Upper lobe of left lung (tissue), 6 donors: ENCODE data around the gene GTF2A1. TPM values are rescaled to one million over a fixed set of nuclear protein-coding genes. Genes with fewer than 3 reads are reported as not detected.

Experiments
- ATAC-seq, 2 donors: fragments of 200-7000 bp; cut with Tn5 transposase; one replicate each; pipeline ENCODE4 v1.9.1; 2022; ENCODE audit warnings: mild to moderate bottlenecking in 2 of 2, moderate library complexity in 2 of 2; ENCODE audit not compliant: low FRiP score in 2 of 2
- DNase-seq, 2 donors: peaks; one replicate each; pipeline ENCODE4 v3.0.0-alpha.2; 2019 to 2020
- H3K27ac ChIP-seq, 4 donors: fragments of 200-600 bp; sonication (generic); one replicate each; pipeline ENCODE4 v1.5.1; 2016 to 2019
- H3K27me3 ChIP-seq, 4 donors: fragments of 200-600 bp; sonication (generic); one replicate each; pipeline ENCODE4 v1.5.1; 2017 to 2019
- H3K36me3 ChIP-seq, 4 donors: fragments of 200-600 bp; sonication (generic); one replicate each; pipeline ENCODE4 v1.5.1; 2016 to 2019
- H3K4me1 ChIP-seq, 4 donors: fragments of 200-600 bp; sonication (generic); one replicate each; pipeline ENCODE4 v1.5.1; 2018 to 2019
- H3K4me3 ChIP-seq, 4 donors: fragments of 200-600 bp; sonication (generic); one replicate each; pipeline ENCODE4 v1.5.1; 2017 to 2019; ENCODE audit warnings: mild to moderate bottlenecking in 2 of 4, moderate library complexity in 1 of 4
- H3K9me3 ChIP-seq, 4 donors: fragments of 200-600 bp; sonication (generic); one replicate each; pipeline ENCODE4 v1.5.1; 2018 to 2019
- CTCF ChIP-seq, 6 experiments: fragments of 450-650 bp in 4 of 6; fragments of 200-600 bp in 2 of 6; sonication (generic) in 2 of 6; IDR thresholded peaks; one replicate each; pipeline ENCODE4 v1.5.1; 2016 to 2019; ENCODE audit warnings: antibody characterized with exemption in 6 of 6
- EP300 ChIP-seq, 4 donors: sonication (generic); formaldehyde crosslinking; IDR thresholded peaks; one replicate each; pipeline ENCODE4 v1.5.1; 2017; ENCODE audit warnings: antibody characterized with exemption in 4 of 4, control low read depth in 2 of 4
- POLR2A ChIP-seq, 4 donors: fragments of 450-650 bp; IDR thresholded peaks; one replicate each; pipeline ENCODE4 v1.5.1; 2016 to 2017; ENCODE audit warnings: antibody characterized with exemption in 4 of 4, mild to moderate bottlenecking in 2 of 4
- POLR2AphosphoS5 ChIP-seq, 2 donors: sonication (generic); formaldehyde crosslinking; IDR thresholded peaks; one replicate each; pipeline ENCODE4 v1.5.1; 2017; ENCODE audit warnings: antibody characterized with exemption in 2 of 2
- WGBS, 2 donors: methylation state at CpG; one replicate each; pipeline ENCODE4 v1.1.5; 2017 to 2018; 5-methylcytosine and 5-hydroxymethylcytosine counted together
- total RNA-seq, 6 donors: library from RNA; depleted of rRNA in 4 of 6; stranded (reverse); fragments of >200 nt in 4 of 6; gene quantifications; one replicate each; pipeline versions ENCODE4 v1.1.0 to v1.2.1, GENCODE V29; 2016 to 2021
- donor health status: DM: no; HTN: no; CAD: no; lungs with moderate emphysema.
- donor health status: DM: no; HTN: yes; CAD: no; lungs with severe emphysema.

The GTF2A1 gene
- total RNA-seq, 6 donors from 2014 or later: 17.2 to 31.6 (median 23.7) TPM

- WGBS, 2 donors: 88 to 94% methylated on average over 5 of the region's 5 CpGs
- peaks cover 0 to 65% (median 12%) of the 10 kb centered on the region in 4 donors for H3K36me3 ChIP-seq
These were observed 32.8 kb downstream of the GTF2A1 start for GRCh38 chr14:81187832-81188522.

GRCh38 chr14:81179631-81180030, 41.1 kb downstream of the GTF2A1 start:
- H3K36me3 ChIP-seq: peaks cover 0 to 3% (median 0%) of the 10 kb centered on the region in 4 donors
- TF ChIP-seq CTCF (IDR thresholded peaks at IDR 0.05) (no peak), POLR2AphosphoS5 (IDR thresholded peaks at IDR 0.05) (no peak), POLR2A (IDR thresholded peaks at IDR 0.05) (no peak), EP300 (IDR thresholded peaks at IDR 0.05) (no peak)
- H3K4me3 ChIP-seq: no peak overlapping the region
- ATAC-seq: no peak
- no peaks in the 10 kb centered on the region for H3K27me3 ChIP-seq
- WGBS, 2 donors: 78 to 87% methylated on average over 2 of the region's 2 CpGs
- DNase-seq: no peak
- peaks cover 14 to 27% (median 21%) of the 10 kb centered on the region in 4 donors for H3K4me1 ChIP-seq
- no peaks in the 10 kb centered on the region for H3K9me3 ChIP-seq
- no peak overlapping the region for H3K27ac ChIP-seq

More at GRCh38 chr14:81187832-81188522, 32.8 kb downstream of the GTF2A1 start:
- Histone ChIP-seq H3K4me3 (no peak overlapping the region), H3K4me1 (peaks cover 0 to 6% (median 2%) of the 10 kb centered on the region in 4 donors), H3K27me3 (no peaks in the 10 kb centered on the region), H3K9me3 (no peaks in the 10 kb centered on the region), H3K27ac (no peak overlapping the region)
- DNase-seq (no peak), ATAC-seq (no peak)
- TF ChIP-seq CTCF (IDR thresholded peaks at IDR 0.05) (no peak), POLR2AphosphoS5 (IDR thresholded peaks at IDR 0.05) (no peak), EP300 (IDR thresholded peaks at IDR 0.05) (no peak), POLR2A (IDR thresholded peaks at IDR 0.05) (no peak)

GRCh38 chr14:81178063-81178462, 42.7 kb downstream of the GTF2A1 start:
- H3K4me3 ChIP-seq: peak overlapping the region in 1 of 4 donors; percentile 27

GRCh38 chr14:81177225-81177624, 43.5 kb downstream of the GTF2A1 start:
- WGBS, 2 donors: 48 to 50% methylated on average over 1 of the region's 1 CpG
- Histone ChIP-seq H3K9me3 (no peaks in the 10 kb centered on the region), H3K4me3 (peak overlapping the region in 2 of 4 donors; percentile 21 to 27), H3K27ac (peak overlapping the region; percentile 29 to 68 (median 46)), H3K27me3 (no peaks in the 10 kb centered on the region), H3K4me1 (peaks cover 13 to 19% (median 16%) of the 10 kb centered on the region in 4 donors), H3K36me3 (no peaks in the 10 kb centered on the region)
- TF ChIP-seq POLR2AphosphoS5 (IDR thresholded peaks at IDR 0.05): no peak
- TF ChIP-seq EP300 (IDR thresholded peaks at IDR 0.05): no peak
- TF ChIP-seq POLR2A (IDR thresholded peaks at IDR 0.05): no peak
- no peak for TF ChIP-seq CTCF (IDR thresholded peaks at IDR 0.05)
- DNase-seq: no peak
- no peak for ATAC-seq

More at GRCh38 chr14:81178063-81178462, 42.7 kb downstream of the GTF2A1 start:
- Histone ChIP-seq H3K9me3 (no peaks in the 10 kb centered on the region), H3K36me3 (no peaks in the 10 kb centered on the region), H3K27ac (peak overlapping the region; percentile 29 to 68 (median 46)), H3K27me3 (no peaks in the 10 kb centered on the region), H3K4me1 (peaks cover 14 to 22% (median 20%) of the 10 kb centered on the region in 4 donors)
- TF ChIP-seq POLR2AphosphoS5 (IDR thresholded peaks at IDR 0.05): no peak
- TF ChIP-seq POLR2A (IDR thresholded peaks at IDR 0.05): no peak
- TF ChIP-seq CTCF (IDR thresholded peaks at IDR 0.05): no peak
- no peak for TF ChIP-seq EP300 (IDR thresholded peaks at IDR 0.05)
- DNase-seq: no peak
- ATAC-seq: no peak
